Measurements from ENCODE around the gene TMEM178B.

GRCh38 chr7:141377906-141378305, 304.0 kb downstream of the TMEM178B start:
- TF ChIP-seq POLR2A (IDR thresholded peaks at IDR 0.05), result no peak
- TF ChIP-seq EP300 (IDR thresholded peaks at IDR 0.05), result no peak
- TF ChIP-seq, protein P1, sequence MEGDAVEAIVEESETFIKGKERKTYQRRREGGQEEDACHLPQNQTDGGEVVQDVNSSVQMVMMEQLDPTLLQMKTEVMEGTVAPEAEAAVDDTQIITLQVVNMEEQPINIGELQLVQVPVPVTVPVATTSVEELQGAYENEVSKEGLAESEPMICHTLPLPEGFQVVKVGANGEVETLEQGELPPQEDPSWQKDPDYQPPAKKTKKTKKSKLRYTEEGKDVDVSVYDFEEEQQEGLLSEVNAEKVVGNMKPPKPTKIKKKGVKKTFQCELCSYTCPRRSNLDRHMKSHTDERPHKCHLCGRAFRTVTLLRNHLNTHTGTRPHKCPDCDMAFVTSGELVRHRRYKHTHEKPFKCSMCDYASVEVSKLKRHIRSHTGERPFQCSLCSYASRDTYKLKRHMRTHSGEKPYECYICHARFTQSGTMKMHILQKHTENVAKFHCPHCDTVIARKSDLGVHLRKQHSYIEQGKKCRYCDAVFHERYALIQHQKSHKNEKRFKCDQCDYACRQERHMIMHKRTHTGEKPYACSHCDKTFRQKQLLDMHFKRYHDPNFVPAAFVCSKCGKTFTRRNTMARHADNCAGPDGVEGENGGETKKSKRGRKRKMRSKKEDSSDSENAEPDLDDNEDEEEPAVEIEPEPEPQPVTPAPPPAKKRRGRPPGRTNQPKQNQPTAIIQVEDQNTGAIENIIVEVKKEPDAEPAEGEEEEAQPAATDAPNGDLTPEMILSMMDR (IDR thresholded peaks at IDR 0.05), result no peak

Data from ovary (tissue), 3 donors.